OCI-LY7 (cell line): ENCODE measurements around the gene CENPC.
"Not testable (repeated sequence)": the region's sequence is repeated elsewhere in the genome, so short reads cannot be mapped to it uniquely, and the experiment has no call there.

Source experiments
- CTCF ChIP-seq: fragments of 200-600 bp; sonication (generic); conservative IDR thresholded peaks from 2 replicates; pipeline ENCODE4 v1.5.1; 2014; ENCODE audit warnings: mild to moderate bottlenecking, antibody characterized with exemption, low read length, moderate library complexity, mixed read lengths
- EZH2phosphoT487 ChIP-seq: fragments of 200-600 bp; sonication (generic); IDR thresholded peaks from 2 replicates; pipeline ENCODE4 v1.6.1; 2018; ENCODE audit warnings: low read depth, borderline replicate concordance, mild to moderate bottlenecking, mixed run types, antibody characterized with exemption, low read length, moderate library complexity, mixed read lengths

- TF ChIP-seq CTCF, EZH2phosphoT487: not testable (repeated sequence)
These were observed 21.2 kb downstream of the CENPC start for GRCh38 chr4:67524140-67524539.
